Activated naive CD4-positive, alpha-beta T cell treated with anti-CD3 and anti-CD28 coated beads, Interleukin-2, amount 50 U/mL, for 72 hours (primary cell): ENCODE measurements around the gene RFX2. TPM values are rescaled to one million over a fixed set of nuclear protein-coding genes. Genes with fewer than 3 reads are reported as not detected.

Source experiments
- ATAC-seq, 2 donors: fragments of 150-1000 bp; cut with Tn5 transposase; 2 replicates each; pipeline ENCODE4 v1.10.0; 2021; ENCODE audit warnings: mild to moderate bottlenecking in 2 of 2, moderate library complexity in 2 of 2
- DNase-seq, 2 donors: peaks; one replicate each; pipeline ENCODE4 v3.0.0; 2021 to 2022; ENCODE audit warnings: low spot score in 2 of 2
- H3K27ac Mint-ChIP-seq, 2 donors: one replicate each; pipeline ENCODE4 v1.8.0; 2022; ENCODE audit warnings: mild to moderate bottlenecking in 2 of 2, mixed read lengths in 2 of 2
- H3K36me3 Mint-ChIP-seq, 2 donors: one replicate each; pipeline ENCODE4 v1.8.0; 2022; ENCODE audit warnings: mixed read lengths in 2 of 2
- H3K9me3 Mint-ChIP-seq, 2 donors: one replicate each; pipeline ENCODE4 v1.8.0; 2022; ENCODE audit warnings: mixed read lengths in 2 of 2
- total RNA-seq, 2 donors: library from RNA; stranded (reverse); gene quantifications; one replicate each; pipeline ENCODE4 v1.2.3, GENCODE V29; 2022

Gene RFX2
- total RNA-seq, 2 donors from 2014 or later = 11.2 to 13.8 TPM

DNA sequence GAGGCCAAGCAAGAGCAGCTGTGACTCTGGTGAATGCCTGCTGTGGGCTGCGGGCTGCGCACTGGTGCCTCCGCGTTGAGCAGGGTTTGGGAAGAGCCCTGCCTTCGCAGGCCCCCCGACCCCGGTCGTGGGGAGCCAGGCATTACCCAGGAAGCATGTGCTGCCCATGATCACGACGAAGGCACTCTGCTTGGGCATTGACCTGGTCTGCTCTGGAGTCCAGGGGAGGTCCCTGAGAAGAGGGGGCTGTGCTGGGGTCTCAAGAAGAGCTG is 151.5 kb downstream of the RFX2 start:
- no peak for DNase-seq
- Mint-ChIP-seq H3K9me3 (no peaks in the 10 kb centered on the region), H3K36me3 (peaks cover 0 to 15% of the 10 kb centered on the region in 2 donors), H3K27ac (peak overlapping the region; percentile 78 to 79)
- ATAC-seq = no peak

DNA sequence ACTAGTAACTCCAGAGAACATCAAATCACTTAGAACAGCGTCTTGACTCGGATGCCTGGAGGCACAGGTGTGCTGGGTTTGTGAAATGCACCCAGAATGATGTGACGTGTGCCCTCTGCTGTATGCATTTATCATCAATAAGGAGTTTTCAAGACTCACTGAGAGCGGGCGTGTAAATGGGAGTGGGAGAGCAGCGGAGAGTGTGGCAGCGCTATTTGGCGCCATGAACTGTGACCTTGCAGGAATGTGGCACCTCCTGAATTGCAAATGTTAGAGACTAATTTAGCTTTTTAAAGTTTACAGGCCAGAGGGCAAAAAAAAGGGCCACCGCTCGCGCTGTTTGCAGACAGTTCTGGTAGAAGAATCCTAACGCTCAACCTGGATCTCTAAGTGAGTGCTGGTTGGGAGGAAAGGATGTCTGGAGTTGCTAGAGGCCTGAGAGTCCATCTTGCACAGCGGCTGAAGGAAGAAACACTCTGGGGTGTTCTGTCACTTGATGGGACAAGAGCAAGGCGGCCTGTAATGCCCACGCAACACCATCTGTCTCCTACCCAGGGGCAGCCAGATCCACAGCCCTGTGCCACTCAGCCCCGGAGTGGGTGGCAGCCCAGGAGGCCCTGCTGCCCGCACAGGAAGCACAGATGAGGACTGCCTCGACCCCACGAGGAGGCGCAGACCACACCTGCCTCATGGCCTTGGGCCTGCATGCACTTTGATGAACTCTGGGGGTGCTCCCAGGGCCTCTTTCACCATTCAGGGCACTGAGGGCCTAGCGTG is 152.0 kb downstream of the RFX2 start:
- peak overlapping the region; percentile 78 to 85 for H3K27ac Mint-ChIP-seq
- ATAC-seq (no peak), DNase-seq (no peak)
- H3K36me3 Mint-ChIP-seq = peaks cover 0 to 19% of the 10 kb centered on the region in 2 donors
- no peaks in the 10 kb centered on the region for H3K9me3 Mint-ChIP-seq

DNA sequence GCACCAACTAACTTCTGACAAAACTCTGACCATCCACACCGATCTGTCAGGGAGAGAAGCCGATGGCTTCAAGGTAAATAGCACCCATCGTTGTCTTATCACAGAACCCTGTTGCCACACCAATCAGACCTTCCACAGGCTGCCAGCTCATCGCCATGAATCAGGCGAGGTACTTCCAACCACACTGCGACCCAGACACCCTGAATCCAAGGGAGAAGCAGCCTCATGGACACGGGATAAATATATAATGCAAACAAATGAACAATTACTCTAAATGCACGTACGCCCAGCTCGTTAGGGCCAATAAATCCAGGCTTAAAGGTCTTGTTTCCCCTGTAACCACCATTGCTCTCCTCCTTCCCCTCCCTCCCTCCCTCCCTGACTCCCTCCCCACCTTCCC is 153.1 kb downstream of the RFX2 start:
- no peak for DNase-seq
- Mint-ChIP-seq H3K36me3 (peaks cover 9 to 23% of the 10 kb centered on the region in 2 donors), H3K27ac (peak overlapping the region in 1 of 2 donors; percentile 30), H3K9me3 (no peaks in the 10 kb centered on the region)
- no peak for ATAC-seq

DNA sequence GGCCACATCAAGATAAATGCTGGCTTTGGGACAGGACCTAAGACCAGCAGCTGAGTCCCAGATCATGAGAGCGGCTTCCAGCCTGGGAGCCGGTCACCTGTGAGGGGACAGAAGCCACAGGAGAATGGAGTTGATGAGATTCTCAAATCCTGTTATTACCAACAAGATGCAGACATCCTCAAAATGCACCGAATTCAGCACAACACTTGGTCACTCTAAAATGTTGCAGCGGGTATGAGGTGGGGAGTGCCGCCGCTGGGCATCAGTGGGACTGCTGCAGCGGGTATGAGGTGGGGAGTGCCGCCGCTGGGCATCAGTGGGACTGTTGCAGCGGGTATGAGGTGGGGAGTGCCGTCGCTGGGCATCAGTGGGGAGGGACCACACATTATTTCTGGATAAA is 153.6 kb downstream of the RFX2 start:
- Mint-ChIP-seq H3K9me3 (no peaks in the 10 kb centered on the region), H3K36me3 (peaks cover 11 to 26% of the 10 kb centered on the region in 2 donors), H3K27ac (no peak overlapping the region)
- ATAC-seq (no peak), DNase-seq (no peak)

DNA sequence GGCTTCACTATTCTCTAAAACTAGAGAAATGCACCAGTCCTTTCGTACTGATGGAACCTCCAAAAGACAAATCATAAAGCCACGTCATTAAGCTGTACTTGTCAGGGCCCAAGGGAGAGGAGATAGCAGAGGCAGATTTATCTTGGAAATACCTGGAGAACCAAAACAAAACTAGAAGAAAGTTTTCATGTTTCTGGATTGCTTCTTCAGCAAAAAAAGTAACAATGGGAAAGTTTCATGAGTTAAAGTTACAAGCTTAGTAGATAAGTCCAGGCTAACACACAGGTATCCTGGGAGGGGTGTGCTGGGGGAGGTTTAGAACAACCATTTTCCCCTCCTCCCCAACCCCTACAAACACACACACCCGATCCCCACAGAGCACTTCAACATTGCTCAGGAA is 154.0 kb downstream of the RFX2 start:
- ATAC-seq (no peak), DNase-seq (no peak)
- Mint-ChIP-seq H3K36me3 (peaks cover 16 to 30% of the 10 kb centered on the region in 2 donors), H3K9me3 (no peaks in the 10 kb centered on the region), H3K27ac (peak overlapping the region in 1 of 2 donors; percentile 78)

DNA sequence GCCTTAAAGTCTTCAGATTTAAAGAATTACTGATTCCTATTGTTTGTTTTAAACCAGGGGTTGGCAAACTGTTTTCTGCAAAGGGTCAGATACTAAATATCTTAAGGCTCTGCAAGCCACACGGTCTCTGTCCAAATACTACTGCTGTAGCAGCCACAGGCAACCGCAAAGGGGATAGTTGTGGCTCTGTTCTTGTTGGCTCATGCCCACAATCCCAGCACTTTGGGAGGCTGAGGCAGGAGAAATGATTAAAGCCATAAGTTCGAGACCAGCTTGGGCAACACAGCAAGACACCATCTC is 154.7 kb downstream of the RFX2 start:
- Mint-ChIP-seq H3K27ac (peak overlapping the region in 1 of 2 donors; percentile 78), H3K36me3 (peaks cover 23 to 38% of the 10 kb centered on the region in 2 donors), H3K9me3 (no peaks in the 10 kb centered on the region)
- ATAC-seq (no peak), DNase-seq (no peak)

DNA sequence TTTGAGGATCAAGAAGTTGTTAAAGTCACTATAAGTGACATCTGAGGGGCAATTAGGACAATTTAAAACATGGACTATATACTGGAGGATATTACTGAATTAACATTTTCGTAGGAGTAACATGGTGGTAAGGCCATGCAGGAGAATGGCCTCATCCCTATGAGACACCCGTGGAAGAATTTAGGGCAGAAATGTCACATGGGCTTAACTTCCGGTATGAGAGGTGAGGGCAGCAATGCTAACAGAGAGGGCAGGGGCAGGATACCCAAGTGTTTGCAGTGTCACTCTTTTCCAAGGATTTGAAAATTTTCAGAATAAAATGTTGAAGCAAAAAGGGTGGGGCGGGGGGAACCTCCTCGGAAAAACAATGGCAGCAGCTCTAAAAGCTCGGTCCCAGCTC is 156.0 kb downstream of the RFX2 start:
- no peaks in the 10 kb centered on the region for H3K9me3 Mint-ChIP-seq
- DNase-seq (no peak), ATAC-seq (no peak)
- H3K36me3 Mint-ChIP-seq = peaks cover 27 to 41% of the 10 kb centered on the region in 2 donors
- peak overlapping the region; percentile 86 to 98 for H3K27ac Mint-ChIP-seq

DNA sequence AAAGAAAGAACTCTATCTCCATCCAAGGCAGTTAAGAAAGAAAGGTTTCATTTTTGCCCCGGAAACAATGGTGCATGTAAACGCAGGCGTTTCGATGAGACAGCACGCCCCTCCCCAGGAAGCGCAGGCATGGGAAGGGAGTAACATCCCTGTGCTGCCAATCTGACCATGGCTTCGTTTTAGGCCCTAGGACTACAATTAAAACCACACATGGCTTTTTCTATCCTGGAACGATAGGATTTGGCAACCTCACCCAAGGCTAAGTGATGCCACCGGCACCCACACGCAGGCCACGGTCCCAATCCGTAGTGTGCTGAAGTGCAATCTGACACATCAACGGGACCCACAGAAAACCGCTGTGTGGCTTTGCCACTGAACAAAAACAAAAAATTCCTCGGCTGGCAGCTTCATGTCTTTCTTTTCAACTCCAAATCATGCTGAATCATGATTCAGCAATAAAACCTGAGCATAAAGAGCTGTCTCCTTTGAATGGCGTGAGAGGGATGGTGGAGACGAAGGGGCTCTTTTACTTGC is 156.6 kb downstream of the RFX2 start:
- ATAC-seq (peak; percentile 51 to 67), DNase-seq (peak; percentile 26 to 71)
- H3K27ac Mint-ChIP-seq = peak overlapping the region; percentile 86 to 98
- H3K36me3 Mint-ChIP-seq = peaks cover 27 to 41% of the 10 kb centered on the region in 2 donors
- H3K9me3 Mint-ChIP-seq = no peaks in the 10 kb centered on the region

DNA sequence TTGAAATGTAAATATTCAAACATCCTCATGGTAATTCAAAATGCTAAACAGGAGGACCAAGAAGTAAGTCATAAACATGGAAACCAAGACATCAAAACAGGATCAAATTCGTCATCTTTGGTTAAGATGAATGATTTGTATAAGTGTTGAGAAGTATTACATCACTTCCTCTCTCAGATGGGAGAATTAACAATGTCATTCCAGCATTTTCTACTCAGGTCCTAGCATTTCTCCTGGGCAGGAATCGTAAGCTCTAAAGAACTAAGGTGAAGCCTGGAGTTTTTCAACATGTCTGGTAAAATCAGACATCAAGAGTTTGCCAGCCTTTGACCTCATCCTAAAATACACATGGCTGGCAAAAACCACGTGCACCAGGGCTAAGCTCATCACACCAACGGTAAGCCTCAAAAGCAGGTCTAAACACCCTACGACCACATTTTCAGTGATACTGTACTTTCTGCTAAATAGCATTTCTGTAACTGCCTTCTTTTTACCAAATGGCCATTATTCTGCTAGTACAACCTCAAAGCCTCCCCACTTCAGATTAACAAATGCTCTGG is 157.2 kb downstream of the RFX2 start:
- peak overlapping the region; percentile 86 to 98 for H3K27ac Mint-ChIP-seq
- H3K9me3 Mint-ChIP-seq = no peaks in the 10 kb centered on the region
- DNase-seq (no peak), ATAC-seq (peak in 1 of 2 donors; percentile 21)
- peaks cover 27 to 41% of the 10 kb centered on the region in 2 donors for H3K36me3 Mint-ChIP-seq

DNA sequence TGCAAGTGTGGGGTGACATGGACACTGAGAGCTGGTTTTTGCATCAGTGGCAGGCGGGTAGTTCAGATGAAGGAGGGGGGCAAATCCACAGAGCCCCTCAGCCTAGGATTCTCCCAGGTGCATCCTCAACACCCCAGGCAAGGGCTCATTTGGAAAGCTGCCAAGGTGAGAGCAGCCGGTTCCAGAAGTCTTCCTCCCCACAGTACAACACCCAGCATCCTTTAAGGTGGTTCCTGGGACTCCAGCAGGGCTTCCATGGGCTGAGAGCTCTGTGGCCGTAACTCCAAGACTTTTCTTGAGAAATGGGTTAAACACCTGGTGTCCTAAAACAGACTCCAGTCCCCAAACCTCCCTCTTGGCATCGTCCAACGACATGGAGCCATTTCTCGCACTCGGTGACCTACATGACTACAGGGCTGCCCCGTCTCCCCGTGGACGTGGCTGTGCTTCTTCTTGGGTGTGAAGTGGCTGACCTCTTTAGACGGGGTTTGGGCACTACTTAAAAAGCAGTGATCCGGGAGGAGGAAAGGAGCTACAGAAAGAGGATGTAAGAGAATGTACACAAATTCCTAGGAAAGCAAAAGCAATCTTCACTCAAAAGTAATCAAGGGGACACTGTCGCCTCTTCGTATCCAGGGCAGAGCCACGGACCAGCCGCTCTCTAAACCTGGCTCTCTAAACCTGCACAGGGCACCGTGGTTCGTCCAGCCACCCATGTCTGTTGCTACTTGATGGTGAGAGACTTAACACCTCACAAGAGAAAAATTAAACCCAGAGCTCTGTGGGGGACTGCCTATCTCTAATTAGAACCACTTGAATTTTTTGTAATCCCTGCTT is 157.9 kb downstream of the RFX2 start:
- Mint-ChIP-seq H3K27ac (peak overlapping the region; percentile 86 to 98), H3K9me3 (no peaks in the 10 kb centered on the region), H3K36me3 (peaks cover 27 to 41% of the 10 kb centered on the region in 2 donors)
- ATAC-seq (no peak), DNase-seq (no peak)

DNA sequence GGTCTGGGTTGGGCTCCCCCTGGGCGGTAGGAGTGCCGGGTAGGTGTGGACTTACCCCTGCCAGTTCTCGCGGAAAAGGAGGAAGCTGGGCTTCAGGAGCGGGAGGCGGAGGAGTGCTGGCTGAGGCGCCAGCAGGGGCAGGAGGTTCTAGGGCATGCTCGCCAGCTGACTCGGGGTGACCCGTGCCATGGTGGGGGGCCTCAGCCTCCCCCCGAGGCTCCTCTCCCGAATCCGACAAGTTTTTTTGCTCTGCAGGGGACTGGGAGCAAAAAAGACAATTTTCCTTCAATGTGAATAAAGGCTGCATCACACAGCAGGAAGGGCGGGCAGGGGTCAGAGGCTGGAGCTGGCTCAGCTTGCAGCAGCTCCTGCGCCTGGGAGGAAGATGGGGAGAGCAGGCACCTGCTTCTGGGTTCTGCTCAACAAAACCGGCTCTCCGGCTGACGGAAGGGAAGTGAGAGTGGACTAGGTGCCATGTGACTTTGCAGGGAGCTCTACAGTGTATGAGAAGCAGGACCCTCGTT is 158.9 kb downstream of the RFX2 start:
- ATAC-seq (no peak), DNase-seq (no peak)
- Mint-ChIP-seq H3K9me3 (no peaks in the 10 kb centered on the region), H3K27ac (peak overlapping the region; percentile 74 to 86), H3K36me3 (peaks cover 27 to 41% of the 10 kb centered on the region in 2 donors)

DNA sequence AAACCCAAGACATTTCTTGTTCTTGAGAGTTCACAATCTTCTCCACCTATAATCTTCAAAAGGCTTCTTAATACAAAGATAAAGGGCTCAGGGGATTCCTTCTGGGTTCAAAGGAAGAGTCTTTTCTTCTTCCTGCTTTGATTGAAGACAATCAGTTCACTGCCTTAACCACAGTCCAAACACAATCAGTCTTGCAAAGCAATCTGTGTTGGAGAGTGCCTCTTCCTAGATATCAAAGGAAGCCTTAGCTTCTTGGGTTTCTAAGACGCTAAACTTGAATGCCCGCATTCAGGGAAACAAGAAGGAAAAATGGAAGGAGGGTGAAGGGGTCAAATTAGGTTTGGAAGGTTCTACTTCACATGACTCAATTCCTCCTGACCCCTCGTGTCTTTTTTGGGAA is 159.6 kb downstream of the RFX2 start:
- Mint-ChIP-seq H3K36me3 (peaks cover 27 to 41% of the 10 kb centered on the region in 2 donors), H3K27ac (peak overlapping the region; percentile 70 to 86), H3K9me3 (no peaks in the 10 kb centered on the region)
- ATAC-seq (no peak), DNase-seq (no peak)

DNA sequence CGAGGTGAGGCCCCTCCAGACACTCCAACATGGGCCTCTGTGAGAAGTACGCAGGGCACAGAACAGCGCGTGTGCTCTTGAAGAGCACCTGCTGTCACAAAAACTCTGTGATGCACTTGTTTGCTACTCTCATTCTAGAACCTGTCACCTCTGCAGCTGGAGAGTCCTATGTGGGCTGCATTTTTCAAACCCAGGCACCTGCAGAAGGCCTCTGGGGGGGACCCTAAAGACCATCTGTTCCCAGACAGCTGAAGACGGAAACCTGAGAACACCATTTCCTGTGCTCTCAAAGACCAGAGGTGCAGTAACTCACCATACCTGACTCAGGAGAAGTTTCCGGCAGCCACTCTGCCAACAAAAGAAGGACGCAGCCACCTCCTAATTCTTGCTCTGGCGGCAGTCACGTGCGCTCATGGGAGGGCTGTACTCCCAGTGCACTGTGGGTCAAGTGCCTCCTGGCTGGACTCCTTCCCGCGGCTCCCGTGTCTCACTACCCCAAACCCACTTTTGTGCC is 160.5 kb downstream of the RFX2 start:
- ATAC-seq (peak; percentile 57 to 60), DNase-seq (peak in 1 of 2 donors; percentile 46)
- peaks cover 27 to 41% of the 10 kb centered on the region in 2 donors for H3K36me3 Mint-ChIP-seq
- peak overlapping the region; percentile 70 to 86 for H3K27ac Mint-ChIP-seq
- no peaks in the 10 kb centered on the region for H3K9me3 Mint-ChIP-seq

DNA sequence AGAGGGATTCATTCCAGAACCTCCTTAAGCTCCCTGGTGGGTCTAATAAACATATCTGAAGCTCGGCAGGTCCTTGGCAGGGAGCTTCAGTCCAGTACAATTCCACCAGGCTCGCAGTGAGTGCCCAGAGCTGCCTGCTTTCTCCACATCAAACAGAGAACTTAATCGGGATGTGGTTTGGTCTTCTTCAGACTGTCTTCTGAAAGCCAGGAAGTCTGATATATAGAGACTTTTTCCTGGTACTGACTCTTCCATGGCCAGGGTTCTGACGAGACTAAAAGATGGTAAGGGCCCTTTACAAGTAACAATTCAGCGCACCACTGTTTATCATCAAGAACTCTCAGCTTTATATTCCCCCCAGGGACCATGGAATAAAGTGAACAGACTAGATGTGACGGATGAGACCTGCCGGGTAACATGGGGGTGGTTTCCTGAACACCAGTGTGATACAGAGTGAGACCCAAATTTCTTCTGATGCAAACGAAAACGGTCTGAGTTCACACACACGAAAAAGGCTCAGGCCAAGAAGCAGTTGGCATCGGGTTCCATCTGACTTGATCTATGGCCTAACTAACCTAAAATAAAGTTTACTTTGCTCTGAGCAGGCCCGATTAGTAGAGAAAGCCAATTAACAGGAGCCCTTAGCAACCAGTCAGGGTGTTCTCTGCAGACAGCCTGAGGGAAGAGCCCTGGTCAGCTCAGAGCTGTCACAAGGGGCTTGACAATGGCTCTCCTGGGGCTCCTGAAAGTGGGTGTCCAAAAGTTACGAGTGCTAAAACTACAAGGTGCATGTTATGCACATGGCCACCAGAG is 161.3 kb downstream of the RFX2 start:
- ATAC-seq = peak; percentile 25 to 46
- peaks cover 27 to 34% of the 10 kb centered on the region in 2 donors for H3K36me3 Mint-ChIP-seq

DNA sequence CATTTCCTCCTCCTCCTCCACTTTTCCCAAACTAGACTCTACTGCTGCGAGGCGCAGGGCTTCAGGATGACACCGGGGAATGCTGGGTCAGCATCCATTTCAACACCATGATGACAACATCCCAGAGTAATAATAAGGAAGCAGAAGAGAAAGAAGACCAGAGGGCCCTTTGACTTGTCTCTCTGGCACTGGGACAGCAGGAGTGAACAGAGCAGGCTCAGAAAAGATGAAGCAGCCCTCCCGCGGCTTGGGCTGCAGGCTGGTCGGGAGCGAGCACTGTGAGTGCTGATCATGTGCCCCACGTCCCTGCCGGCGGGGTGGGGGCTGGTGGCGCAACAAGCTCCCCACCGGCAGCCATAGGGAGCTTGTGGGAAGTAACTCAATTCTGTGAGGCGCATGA is 162.9 kb downstream of the RFX2 start:
- Mint-ChIP-seq H3K9me3 (no peaks in the 10 kb centered on the region), H3K36me3 (peaks cover 19 to 21% of the 10 kb centered on the region in 2 donors), H3K27ac (peak overlapping the region; percentile 82 to 86)
- no peak for DNase-seq
- ATAC-seq = no peak

More for the DNA sequence above, 161.3 kb downstream of the RFX2 start:
- H3K27ac Mint-ChIP-seq = peak overlapping the region; percentile 70 to 86
- DNase-seq = no peak
- no peaks in the 10 kb centered on the region for H3K9me3 Mint-ChIP-seq

DNA sequence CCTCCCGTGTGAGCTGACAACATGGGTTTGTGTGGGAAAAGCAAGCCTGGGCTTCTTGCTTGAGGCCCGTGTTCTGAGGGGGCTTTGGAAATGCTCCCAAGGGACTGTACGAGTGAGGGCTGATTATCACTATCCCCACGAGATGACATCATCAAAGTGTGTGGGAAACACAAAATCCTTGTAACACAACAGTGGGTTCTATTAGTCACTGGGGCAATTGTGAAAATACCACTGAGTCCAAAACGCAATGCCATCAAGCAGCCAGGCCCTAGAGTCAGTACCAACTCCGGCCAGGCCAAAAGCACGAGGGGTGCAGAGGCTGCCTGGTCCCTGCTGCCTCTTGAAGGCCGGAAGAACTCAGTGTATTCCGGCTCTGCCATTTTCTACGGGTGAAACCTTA is 166.7 kb downstream of the RFX2 start:
- DNase-seq (no peak), ATAC-seq (peak; percentile 43 to 53)
- Mint-ChIP-seq H3K36me3 (no peaks in the 10 kb centered on the region), H3K9me3 (no peaks in the 10 kb centered on the region), H3K27ac (peak overlapping the region in 1 of 2 donors; percentile 54)
